HL-60/S4 treated with retinoic acid at 250 ng/mL for 4 days and 3 days (cell line): ENCODE results near the gene RARG.

Experiments
- in situ Hi-C: fragments of 300-500 bp; cut with MboI; formaldehyde crosslinking; loops from 2 replicates; pipeline ENCODE4 v1.7.0; 2022; ENCODE audit warnings: low sequenced_read_pairs

Gene RARG

GRCh38 chr12:53251477-53252348 is 19.7 kb upstream of the RARG start:
- in situ Hi-C loops = no loop called here

DNA sequence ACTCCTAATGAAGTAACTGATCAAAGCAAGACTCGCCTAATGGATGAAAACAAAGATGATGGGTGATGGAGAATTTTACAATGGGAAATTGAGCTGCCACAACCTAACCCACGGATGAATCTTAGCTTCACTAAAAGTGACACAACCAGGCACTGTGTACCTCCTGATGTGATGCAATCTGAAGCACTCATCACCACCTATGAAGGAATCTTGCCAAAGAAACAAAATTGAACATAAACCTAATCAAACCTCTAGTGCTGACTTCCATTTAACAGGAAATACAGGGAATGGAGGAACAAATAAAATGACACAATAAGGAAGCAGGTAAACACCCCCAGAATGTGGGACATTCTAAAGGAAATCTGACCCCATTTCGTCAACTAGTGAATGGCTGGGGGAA is 13.3 kb upstream of the RARG start:
- in situ Hi-C loops = no loop called here

GRCh38 chr12:53244337-53244736 is 12.3 kb upstream of the RARG start:
- in situ Hi-C loops = no loop called here

GRCh38 chr12:53241623-53242412 is 9.8 kb upstream of the RARG start:
- in situ Hi-C loops = no loop called here

- in situ Hi-C loops = no loop called here
Measured at GRCh38 chr12:53239643-53240258, 7.7 kb upstream of the RARG start.

- in situ Hi-C loops = no loop called here
Measured at GRCh38 chr12:53236443-53237111, 4.6 kb upstream of the RARG start.

- in situ Hi-C loops = no loop called here
Measured at GRCh38 chr12:53235742-53236442, 3.9 kb upstream of the RARG start.

GRCh38 chr12:53235164-53235563 is 3.2 kb upstream of the RARG start:
- in situ Hi-C loops = no loop called here

DNA sequence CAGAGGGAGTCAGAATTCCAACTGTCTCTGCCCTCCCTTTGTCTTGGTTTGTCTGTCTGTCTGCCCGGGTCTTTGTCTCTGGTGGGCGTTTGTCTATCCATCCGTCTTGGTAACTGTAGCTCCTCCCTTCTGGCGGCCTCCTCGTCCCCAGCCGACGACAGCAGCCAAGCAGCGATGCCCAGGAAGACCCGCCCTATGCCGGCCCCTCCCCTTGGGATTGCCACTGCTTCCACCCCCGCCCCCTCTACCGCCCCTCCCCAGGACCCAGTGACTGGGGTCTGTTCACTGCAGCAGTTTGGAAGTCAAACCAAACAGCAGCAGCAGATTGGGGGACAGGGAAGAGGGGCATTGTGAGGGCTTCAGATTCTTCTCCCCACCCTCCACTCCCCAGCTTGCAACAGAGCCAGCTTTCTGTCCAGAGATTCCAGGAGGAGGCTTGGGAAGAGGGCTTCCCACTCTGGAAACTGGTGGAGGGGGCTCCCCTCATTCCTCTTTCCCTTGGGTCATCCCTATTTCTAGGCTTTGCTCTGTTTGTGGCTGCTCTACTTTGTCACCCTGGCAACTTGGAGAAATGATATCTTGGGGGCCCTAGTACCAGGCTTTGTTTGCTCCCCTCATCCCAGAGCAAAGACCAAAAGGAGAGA is 2.4 kb upstream of the RARG start:
- in situ Hi-C loops = no loop called here

GRCh38 chr12:53233671-53234121 is 1.7 kb upstream of the RARG start:
- in situ Hi-C loops = no loop called here

- in situ Hi-C loops = no loop called here
Measured at GRCh38 chr12:53232646-53233461, 845 bp upstream of the RARG start.

DNA sequence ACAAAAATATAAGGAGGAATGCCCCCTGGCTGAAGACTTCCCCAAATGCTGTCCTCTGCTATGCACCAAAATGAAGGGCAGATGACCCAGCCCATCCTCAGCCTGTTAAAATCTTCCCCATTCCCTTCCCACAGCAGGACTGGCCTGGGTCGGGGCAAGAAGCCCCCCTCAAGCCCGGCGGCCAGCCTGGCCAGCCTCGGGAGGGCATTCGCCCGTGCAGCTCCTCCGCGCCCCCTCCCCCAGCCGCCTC is 413 bp downstream of the RARG start:
- in situ Hi-C loops = no loop called here

DNA sequence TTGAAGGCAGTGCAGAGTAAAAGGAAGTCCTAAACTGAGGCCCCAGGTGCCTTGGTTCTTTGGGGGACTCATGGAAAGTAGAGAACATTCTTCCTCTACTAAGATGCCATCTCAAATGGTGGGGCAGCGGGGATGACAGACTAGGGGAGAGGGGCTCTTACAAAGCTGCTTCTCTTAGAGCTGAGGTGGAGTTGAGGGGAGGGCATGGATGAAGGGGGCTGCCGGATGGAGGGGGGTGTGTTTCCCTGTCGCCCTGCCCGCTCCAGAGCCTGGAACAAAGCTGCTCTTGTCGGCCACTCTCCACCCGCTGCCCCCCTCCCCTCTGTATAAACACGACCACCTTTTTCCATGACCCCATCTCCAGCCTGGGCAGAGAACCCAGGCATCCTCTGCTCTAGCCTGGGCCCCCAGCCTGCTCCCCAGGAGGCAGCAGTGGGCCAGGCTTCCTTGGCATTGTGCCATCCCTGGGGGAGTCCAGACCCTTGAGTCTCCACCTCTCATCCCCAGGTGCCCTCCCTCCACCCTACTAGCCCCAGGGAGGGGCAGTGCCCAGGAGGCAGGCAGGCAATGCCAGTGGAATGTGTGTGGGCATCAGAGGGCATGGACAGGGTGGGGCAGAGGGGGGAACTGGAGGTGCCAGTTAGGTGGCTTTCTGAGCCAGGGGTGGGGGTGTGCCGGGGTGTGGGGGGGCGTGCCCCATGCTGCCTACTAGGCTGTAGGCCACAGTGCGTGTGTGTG is 1.7 kb downstream of the RARG start:
- in situ Hi-C loops = no loop called here

DNA sequence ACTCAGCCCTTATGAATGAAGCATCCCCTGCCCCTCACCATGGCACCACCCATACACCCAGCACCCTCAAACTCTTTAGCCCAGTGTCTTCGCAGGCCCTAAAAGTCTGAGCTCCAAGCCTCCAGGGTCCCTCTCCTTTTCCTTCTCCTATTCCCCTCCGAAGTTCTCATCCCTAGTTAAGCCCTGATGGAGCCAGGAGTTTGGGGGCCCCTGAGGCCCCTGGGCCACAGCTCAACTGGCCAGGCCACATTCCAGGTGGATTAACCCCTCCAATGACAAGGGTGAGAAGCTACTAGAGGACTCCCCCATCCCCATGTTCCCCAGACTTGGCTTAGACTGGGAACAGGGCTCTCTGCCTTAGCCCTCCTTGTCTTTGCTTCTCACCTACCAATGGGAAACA is 2.6 kb downstream of the RARG start:
- in situ Hi-C loops = no loop called here

DNA sequence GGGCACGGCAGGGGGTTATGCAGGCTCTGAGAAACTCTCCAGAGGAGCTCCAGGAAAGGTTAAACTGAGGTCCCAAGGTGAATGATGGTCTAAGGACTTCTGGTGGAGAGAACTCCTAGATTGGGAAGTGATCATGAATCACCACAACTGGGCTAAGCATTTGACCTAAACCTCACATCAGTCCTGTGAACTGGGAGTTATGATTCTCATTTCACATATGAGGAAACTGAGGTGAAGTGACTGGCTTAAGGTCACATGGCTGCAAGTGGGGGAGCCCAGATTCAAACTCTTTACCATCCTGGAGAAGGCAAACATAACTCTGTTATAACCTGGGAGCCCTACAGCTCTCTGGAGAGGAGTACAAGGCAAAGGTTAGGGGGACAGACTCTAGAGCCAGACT is 4.2 kb downstream of the RARG start:
- in situ Hi-C loops = no loop called here

DNA sequence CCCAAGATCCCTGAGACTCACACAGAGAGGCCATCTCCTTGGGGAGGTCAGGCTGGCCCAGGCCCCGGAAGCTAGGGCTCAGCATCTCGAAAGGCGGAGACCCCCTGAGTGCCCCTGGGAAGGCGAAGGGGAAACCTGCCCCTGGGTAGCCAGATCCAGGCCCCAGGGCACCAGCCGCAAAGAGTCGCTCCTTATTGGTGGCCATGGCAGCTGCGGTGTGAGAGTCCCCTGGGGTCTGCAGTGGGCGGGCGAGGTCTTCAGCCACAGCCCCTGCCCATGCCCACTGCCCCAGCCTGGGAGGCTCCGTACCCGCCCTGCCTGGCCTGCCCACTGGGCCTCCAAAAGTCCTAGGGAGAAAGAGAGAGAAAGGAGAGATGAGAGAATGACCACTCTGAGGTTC is 4.7 kb downstream of the RARG start:
- in situ Hi-C loops = no loop called here

DNA sequence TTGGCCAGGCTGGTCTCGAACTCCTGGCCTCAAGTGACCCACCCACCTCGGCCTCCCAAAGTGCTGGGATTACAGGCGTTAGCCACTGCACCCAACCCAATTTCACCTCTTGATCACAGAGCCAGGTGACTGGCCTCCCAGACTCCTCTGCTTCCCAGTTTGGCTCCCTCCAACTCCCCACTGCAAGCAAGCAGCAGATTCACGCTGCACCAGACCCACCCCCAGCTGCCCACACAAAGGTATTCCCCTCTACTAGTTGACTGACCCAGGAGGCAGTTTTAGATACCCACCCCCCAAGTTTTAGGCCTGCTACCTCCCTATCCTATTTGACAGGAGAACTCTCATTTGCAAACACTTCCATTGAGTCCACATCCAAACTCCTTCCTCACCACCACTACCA is 5.2 kb downstream of the RARG start:
- in situ Hi-C loops = no loop called here

GRCh38 chr12:53225635-53226424 is 6.2 kb downstream of the RARG start:
- in situ Hi-C loops = no loop called here
